Colon (tissue), 2 donors: ENCODE measurements around the gene ARHGEF7.

Experiments used
- FAIRE-seq: peaks from 2 replicates; lab custom pipeline; 2012; peaks lifted over from hg19 to GRCh38; lab: Jason Lieb, UNC
- donor health status: control.
- donor health status: control.

Gene ARHGEF7

DNA sequence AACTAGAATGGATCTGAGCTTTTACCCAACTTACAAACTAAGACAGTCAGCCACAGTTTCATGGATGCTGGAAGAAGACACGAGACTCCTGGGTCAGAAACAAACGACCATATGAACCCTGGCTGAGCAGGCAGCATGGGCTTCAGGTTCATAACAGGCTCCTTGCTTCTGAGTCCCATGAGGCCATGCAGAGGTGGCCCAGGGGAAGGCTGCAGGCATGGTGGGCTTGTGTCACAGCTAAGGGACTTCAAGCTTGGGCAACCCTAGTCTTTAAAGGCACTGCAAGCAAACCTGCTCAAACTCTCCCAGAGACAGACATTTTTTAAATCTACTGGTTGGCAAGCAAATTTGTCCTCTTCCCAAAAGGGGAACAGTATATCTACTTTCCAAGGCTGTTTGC, 5.1 kb upstream of the ARHGEF7 start:
- no peak for FAIRE-seq

DNA sequence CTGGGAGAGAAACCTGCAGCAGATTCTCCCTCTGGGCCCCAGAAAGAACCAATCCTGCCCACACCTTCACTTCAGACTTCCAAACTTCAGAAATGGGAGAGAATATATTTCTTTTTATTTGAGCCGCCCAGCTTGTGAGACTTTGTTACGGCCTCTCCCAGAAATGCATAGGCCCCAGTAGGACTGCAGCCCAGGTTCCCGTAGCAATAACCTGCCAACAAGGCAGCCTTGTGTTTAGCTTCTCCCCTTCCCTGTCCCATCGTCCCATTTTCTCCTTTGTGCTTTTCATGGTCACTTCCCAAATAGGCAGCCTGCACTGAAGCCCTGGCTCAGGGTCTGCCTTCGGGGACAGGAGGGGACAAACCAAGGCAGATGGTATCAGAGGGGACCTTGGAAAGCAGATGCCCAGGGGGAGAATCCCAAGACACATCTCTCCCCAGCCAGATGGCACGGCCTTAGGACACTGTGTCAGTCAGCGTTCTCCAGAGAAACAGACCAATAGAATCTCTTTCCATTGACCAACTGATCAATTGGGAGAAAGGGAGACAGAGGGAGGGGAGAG, 3.7 kb upstream of the ARHGEF7 start:
- no peak for FAIRE-seq

DNA sequence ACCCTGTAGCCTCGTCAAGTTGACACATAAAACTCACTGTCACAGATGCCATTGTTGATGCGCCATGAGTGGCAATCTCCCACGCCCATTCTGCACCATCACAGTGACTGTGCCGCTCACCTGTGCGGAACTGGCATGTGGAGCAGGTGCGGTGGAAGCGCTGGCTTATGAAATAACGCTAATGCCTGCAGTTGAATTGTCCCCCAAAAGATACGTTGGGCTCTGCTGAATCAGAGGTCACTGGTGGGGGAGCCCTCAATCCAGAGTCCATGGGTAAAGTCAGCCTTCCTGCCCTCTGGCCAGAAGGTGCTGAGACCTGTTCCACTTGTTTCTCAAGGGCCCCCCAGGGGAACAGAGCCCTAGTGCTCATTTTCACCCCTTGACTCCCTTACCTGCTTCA, 2.9 kb upstream of the ARHGEF7 start:
- FAIRE-seq: no peak

DNA sequence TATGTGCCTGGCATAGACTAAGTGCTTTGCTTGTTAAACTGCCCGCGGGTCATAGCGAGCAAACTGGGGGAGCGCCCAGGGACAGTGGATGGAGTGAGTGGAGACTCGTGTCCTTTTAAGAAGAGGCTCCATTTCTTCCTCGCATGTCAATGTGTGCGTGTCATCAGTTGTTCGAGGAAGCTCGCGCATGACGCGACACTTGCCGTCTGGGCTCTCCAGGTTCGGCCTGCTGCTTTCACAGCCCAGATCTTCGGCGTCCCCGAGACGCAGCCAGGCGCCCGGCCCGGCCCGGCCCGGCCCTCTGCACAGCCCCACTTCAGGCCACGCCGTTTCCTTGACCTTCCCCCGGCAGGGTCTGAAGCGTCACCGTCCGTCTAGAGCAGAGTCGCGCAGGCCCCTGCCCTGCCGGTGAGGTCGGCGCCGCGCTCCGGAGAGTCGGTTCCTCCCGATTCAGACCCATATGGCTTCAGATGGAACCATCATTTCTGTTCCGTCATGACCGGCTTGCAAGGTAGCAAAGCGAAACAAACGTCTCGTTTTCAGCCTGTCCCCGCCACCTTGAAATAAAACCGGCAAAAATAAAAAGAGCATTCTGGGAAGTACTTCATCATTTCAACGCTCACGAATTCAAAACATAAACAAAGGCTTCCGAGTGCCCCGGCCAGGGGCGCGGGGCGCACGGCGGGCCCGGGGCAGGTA, 599 bp upstream of the ARHGEF7 start:
- FAIRE-seq: no peak

DNA sequence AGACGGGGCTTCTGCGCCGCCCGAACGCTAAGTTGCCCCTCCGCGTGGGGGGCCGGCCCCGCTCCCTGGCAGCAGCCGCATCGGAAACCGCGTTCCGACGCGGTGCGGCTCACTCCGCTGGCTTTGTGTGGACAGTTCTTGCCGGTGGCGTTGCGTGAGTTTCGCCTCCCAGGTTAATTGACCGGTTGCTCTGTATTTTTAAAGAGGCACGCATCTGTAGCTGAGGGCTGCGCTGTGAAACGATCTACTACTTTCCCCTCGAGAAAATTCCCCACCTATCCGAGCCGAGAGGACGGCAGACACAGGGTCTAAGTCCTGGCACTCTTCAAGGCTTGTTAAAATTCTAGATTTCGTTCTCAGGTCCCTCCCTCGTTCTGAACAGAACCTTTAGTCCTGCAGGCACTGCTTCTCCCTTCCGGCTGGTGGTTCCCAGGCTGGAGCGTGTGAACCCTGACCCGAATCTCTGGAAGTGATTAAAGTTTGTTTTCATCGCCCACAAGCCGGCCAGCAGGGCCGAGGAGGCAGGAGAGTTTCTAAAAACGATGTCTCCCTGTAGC, 933 bp downstream of the ARHGEF7 start:
- no peak for FAIRE-seq

DNA sequence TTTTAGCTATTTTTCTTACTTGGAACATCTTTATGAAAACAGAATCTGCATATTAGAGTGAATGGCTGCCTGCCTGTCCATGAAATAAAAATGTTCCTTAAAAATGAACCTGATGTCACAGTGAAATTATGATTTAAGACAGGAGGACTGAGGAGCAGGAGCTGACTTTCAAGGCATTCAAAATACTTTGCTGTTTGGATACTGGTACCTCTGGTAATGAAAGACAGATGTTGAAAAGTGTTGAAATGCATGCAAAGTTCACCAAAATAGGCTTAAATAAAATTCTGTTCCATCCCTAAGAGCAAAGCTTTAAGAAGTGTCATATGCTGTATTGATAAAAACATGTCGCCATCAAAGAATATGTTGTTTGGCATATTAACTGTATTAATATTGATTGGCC, 1.7 kb downstream of the ARHGEF7 start:
- no peak for FAIRE-seq

DNA sequence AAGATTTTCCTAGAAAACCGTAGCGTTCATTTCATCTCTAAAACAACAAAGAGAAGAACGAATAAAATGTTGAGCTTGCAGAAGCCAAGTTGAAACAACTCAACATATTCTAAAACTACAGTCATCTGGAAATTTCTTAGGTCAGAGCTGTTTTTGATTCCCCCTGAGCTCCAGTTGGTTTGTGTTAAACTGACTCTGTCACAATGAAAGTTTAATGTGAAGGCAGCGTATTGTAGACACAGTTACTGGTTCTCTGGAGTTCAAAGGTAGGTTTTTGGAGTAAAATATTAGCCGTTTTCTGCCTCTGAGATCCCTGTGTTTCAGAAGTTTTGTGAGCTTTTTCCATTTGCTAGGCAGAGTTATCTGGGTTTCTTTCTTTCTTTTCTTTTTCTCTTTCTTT, 2.2 kb downstream of the ARHGEF7 start:
- FAIRE-seq: no peak

DNA sequence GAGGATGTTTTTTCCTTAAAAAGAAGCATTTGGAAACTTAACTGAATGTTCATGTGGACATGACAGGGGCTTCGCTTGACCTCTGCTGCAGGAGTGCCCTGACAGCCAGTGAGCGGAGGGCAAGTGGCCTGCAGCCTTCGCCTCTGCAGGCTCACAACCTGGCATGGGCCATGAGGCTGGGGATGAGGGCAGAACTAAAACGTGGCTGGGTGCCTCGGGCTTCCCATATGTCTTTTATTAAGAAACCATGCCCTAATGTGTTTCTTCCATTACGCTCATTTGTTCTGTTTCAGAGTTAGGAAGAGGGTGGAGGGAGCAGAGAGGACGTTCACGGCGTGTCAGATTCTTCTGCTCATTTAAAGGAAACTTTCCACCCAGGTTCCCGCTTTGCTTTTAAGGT, 2.9 kb downstream of the ARHGEF7 start:
- FAIRE-seq: no peak

DNA sequence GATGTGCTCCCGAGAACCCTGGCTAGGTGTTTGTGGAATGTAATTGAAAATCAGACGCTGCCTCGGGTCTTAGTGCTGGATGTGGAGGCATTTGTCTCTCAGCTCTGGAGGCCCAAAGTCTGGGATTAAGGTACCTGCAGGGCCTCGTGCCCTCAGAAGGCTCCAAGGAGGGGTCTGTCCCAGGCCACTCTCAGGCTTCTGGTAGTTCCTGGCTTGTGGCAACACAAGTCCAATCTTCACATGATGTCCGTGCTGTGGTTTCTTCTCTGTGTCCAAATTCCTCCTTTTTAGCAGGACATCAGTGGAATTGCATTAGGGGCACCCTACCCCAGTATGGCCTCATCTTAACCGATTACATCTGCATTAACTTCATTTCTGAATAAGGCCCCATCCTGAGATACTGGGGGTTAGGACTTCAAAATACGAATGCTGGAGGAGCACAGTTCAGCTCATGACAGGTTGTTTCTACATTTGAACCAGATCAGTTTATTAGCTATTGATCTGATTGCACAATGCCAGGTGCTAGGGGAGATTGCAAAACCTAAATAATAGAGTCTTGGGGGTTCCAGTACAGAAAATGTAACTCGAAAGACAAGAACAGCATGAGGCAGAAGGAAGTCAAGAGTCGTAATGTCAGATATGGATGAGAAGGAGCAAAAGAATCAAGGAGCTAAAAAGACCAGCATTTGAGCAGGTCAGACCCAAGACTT, 3.9 kb downstream of the ARHGEF7 start:
- no peak for FAIRE-seq

DNA sequence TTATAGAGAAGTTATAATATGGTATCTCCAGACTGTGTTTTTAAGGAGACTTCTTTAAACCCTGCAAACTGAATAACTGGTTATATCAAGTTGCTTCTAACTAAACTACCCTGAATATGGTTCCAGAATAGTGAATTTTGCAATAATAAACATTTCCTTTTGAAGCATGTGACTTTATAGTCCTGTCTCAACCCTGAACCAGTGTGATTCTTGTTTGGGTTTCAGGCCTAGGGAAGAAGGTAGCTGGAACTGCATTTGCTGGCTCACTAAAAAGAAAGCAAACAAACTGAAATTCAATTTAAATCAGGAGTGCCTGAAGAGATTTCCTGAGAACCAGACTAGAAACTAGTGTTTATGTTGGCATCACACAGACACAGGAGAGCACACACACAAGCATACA, 4.9 kb downstream of the ARHGEF7 start:
- FAIRE-seq: no peak

DNA sequence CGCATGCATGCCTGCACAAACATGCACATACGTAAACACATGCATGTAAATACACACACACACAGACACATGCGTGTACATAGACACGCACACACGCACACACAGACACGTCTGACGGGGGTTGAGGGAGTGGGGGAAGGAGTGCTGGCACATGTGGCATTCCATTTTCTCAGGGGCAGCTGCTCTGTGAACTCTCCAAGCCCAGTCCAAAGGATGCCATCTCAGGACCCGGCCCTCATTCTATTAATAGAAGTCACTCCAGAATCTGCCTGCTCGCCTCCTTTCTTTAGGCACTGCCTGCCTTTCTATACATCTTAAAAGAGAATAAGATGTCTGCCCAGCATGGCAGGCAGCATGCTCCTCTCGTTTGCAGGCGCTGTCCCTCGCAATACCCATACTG, 5.3 kb downstream of the ARHGEF7 start:
- no peak for FAIRE-seq

DNA sequence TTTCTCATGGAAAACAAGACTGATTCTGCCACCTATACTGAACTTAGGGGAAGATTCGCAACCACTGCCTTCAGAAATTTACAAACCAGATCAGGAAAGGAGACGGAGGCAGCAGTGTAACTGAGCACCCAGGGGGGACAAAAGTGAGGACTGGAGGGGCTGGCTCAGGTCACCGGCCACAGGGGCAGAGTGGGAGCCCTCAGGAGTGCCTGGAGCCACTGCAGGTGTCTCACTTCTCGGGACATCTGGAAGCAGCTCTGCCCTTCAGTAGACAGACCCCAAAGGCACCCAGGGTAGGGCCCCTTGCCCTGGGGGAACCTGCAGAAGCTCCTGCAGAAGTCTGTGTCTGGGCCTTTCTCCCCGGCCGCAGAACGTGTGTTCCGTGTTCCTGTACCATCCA, 5.8 kb downstream of the ARHGEF7 start:
- no peak for FAIRE-seq

DNA sequence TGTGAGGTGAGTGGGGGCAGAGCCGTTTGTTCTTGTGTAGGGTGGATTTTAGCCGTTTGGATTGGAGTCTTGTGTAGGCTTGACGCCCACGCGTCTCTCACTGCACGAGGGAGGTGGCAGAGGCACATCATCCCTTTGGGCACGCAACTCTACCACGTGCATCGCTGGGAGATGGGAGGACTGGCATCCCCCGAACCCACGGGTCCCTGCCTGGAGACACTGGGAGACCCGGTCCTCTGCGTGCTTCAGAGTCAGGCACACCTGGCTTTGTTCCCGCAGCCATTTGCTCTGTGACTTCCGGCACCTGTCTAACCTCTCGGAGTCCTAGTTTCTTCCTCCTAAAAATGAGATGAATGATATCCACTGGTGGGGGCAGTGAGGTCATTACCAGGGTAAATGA, 6.4 kb downstream of the ARHGEF7 start:
- no peak for FAIRE-seq

DNA sequence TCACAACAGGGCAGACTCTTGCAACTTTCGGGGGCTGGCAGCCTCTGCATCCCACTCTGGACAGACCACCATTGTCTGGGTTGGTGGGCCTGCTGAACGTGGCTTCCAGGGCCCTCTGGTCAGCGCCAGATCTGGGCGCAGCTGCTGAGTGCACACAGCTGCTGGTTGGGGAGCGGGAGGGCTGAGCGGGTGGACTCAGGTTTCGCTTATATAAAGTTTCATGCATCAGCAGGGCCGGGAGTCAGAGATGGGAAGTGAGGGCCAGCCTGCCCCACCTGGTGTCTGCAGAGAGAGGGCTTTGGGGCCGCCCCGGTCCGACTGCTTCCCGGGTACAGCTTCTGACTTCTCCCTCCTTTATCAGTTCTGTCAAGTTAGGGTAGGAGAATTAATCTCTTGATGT, 6.9 kb downstream of the ARHGEF7 start:
- no peak for FAIRE-seq

DNA sequence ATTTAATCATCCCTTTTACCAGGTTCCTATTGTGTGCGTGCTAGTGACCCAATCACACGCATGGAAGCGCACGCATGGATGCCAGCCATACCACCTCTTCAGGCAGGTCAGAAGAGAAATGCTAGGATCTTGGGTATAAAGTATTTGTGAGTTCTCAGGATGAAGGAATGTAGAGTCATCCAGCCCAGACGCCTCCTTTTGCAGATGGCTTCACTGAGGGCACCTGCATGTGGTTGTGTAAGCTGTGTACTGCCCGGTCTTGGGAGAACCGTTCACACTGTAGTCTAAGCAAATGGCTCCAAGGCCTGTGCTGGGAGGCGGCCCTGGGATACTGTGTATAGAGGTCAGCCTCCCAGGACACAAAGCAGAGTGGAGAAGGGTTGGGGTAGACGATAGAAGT, 7.5 kb downstream of the ARHGEF7 start:
- FAIRE-seq: no peak

DNA sequence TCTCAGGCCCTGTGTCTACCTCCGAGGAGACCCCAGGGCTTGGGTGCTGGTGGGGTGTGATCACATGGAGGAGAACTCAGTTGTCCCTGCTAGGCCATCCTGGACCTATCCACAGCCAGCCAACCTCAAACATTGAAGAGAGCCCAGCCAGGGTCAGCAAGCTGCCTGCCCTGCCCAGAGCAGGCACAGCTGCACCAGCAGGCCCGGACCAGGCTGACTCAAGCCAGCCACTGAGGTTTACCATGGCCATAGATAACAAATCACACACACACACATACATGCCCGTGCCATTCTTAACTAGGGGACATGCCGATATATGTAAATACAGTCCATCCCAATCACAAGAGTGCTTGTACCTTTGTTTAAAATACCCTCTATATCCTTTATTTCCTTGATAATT, 8.1 kb downstream of the ARHGEF7 start:
- FAIRE-seq: no peak

DNA sequence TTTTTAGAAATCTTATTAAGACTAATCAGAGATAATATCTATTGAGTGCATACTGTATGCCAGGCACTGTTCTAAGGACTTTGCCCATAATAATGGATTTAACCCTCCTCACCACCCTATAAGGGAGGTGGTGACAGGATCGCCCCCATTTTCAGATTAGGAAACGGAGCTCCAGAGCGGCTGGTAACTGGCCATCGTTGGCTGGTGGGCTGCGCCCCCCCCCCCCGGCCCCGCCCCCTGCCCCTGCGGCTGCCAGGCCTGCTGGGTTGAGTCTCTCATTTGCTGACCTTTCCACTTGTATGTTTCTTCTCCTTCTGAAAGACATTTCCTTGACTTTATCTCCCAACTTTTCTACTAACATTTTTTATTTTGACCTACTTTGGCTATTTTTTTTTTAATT, 8.5 kb downstream of the ARHGEF7 start:
- FAIRE-seq: no peak

DNA sequence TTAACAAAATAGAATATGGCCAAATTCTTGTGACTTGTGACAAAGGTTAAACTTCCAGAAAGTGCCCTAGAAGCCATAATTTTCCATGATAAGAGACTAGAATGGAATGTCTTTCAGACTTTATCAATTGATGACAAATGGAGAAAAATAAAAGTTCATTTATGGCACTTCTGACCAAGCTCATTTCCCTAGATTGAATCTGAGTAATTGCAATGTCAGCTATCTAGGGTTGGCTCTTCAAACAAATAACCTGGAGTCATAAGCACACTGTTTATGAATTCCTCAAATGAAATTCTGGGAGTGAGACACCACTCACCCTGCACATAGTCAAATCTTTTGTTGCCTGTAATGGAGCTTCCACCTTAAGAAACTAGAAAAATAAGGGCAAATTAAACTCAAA, 11.4 kb downstream of the ARHGEF7 start:
- FAIRE-seq: no peak

DNA sequence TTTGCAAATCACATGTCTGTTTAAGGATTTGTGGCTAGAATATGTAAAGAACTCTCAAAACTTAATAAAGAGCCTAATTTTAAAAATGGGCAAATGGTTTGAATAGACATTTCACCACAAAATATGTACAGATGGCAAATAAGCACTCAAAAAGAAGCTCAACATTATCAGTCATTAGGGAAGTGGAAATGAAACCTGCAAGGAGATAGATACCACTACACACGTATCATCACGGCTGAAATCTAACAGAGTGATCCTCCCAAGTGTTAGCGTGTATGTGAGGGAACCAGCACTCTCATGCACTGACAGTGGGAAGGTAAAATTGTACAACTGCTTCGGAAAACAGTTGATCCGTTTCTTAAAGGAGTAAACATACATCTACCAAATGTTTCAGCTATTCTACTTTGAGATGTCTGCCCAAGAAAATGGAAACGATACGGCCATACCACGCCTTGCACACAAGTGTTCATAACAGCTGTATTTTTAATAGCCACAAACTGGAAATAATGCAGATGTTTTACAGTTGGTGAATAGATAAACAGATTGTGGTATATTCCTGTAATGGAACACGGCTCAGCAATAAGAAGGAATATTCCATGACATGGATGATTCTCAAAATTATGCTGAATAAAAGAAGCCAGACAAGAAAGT, 14.5 kb downstream of the ARHGEF7 start:
- FAIRE-seq: no peak

DNA sequence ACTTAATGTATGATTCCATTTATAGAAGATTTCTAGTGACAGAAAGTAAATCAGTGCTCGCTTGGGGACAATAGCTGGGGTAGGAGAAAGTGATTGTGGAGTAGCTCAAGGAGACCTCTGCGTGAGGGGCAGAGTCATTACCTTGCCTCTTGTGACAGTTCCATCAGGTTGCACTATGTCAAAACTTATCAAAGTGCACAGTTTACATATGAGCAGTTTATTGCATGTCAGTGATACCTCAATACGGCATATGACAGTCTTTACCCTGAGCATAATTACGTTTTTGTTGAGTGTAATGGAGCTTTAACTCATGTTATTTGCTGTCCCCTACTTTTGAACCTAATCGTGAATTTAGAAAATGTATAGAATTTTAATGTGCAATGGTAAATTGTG, 15.0 kb downstream of the ARHGEF7 start:
- FAIRE-seq: no peak

DNA sequence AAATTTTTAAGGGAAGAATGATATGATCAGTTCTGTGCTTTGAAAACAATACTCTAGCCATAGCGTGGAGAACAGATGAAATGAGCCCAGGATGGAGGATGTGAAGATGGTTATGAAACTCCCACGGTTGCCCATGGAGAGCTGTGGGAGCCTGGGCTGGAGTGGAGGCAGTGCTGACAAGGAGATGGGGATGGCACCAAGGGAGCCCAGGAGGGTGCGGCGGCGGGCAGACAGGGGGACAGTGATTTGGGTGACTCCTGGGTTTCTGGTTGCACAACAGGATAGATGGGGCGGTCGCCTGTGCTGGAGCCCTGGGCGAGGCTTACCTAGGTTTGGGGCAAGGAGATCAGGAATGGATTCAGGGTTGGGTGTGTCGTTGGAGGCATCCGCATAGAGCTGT, 15.9 kb downstream of the ARHGEF7 start:
- FAIRE-seq: no peak

DNA sequence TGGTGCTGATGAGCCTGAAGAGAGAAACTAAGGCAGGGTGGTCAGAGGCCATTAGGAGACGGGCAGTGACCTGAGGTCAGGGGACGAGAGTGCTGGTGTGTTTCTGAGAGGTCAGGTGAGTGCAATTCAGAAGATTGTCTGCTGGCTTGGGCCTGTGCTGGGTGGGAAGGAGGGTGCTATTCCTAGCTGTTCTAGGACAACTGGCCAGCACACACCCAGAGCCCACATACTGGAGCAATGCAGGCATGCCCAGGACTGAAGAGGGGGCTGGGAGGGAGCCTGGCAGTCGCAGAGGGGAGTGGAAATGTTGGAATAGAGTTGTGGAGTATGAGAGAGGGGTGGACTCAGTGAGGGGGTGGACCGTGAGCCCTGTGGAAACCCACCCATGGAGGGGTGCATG, 16.5 kb downstream of the ARHGEF7 start:
- no peak for FAIRE-seq

DNA sequence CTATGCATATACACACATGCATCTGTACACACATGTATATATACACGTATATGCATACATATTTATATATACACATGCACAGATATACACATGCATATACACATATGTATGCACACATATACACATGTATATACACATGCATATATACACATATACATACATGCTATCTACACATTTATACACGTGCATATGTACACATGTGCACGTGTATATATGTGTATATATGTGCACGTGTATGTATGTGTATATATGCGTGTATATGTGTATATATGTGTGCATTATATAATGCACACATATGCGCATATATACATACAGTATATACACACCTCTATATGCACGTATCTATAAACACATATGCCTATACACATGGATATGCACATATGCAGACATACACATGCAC, 17.8 kb downstream of the ARHGEF7 start:
- FAIRE-seq: no peak
